Muscle of back (tissue), 11 donors: ENCODE results near the gene NTPCR. TPM values are rescaled to one million over a fixed set of nuclear protein-coding genes. Genes with fewer than 3 reads are reported as not detected.

ENCODE experiments used
- DNase-seq, 3 donors: peaks; one replicate each; pipeline versions ENCODE4 v3.0.0 to v3.0.0-alpha.2; 2013
- polyA plus RNA-seq, 10 donors: library from polyadenylated mRNA; unstranded; fragments of 120-200 nt; gene quantifications; one replicate each; pipeline ENCODE4 v1.2.1, GENCODE V29; 2013; ENCODE audit not compliant: insufficient read length in 10 of 10

The NTPCR gene
- polyA plus RNA-seq, 10 donors = 26.6 to 44.0 (median 39.3) TPM

GRCh38 chr1:232956081-232956480 lies 5.7 kb downstream of the NTPCR start:
- DNase-seq = no peak

GRCh38 chr1:232958067-232958466 lies 7.7 kb downstream of the NTPCR start:
- no peak for DNase-seq

GRCh38 chr1:232962761-232963745 lies 12.6 kb downstream of the NTPCR start:
- DNase-seq = peak in 1 of 3 donors; percentile 21

- no peak for DNase-seq
These were observed 14.2 kb downstream of the NTPCR start for GRCh38 chr1:232964601-232965000.

GRCh38 chr1:232965124-232965911 lies 14.9 kb downstream of the NTPCR start:
- no peak for DNase-seq

- DNase-seq = no peak
These were observed 15.5 kb downstream of the NTPCR start for GRCh38 chr1:232965912-232966217.

- DNase-seq = no peak
These were observed 16.3 kb downstream of the NTPCR start for GRCh38 chr1:232966663-232967062.

- no peak for DNase-seq
These were observed 18.0 kb downstream of the NTPCR start for GRCh38 chr1:232968391-232968790.

GRCh38 chr1:232968965-232969364 lies 18.6 kb downstream of the NTPCR start:
- no peak for DNase-seq

GRCh38 chr1:232969799-232970198 lies 19.4 kb downstream of the NTPCR start:
- no peak for DNase-seq

- no peak for DNase-seq
These were observed 20.1 kb downstream of the NTPCR start for GRCh38 chr1:232970508-232970907.

- no peak for DNase-seq
These were observed 23.5 kb downstream of the NTPCR start for GRCh38 chr1:232973652-232974611.

GRCh38 chr1:232974971-232975370 lies 24.6 kb downstream of the NTPCR start:
- DNase-seq = no peak

- peak in 1 of 3 donors; percentile 32 for DNase-seq
These were observed 27.8 kb downstream of the NTPCR start for GRCh38 chr1:232978091-232978634.

GRCh38 chr1:232978815-232979214 lies 28.4 kb downstream of the NTPCR start:
- no peak for DNase-seq

GRCh38 chr1:232979558-232979957 lies 29.1 kb downstream of the NTPCR start:
- no peak for DNase-seq

GRCh38 chr1:232980355-232980978 lies 30.1 kb downstream of the NTPCR start:
- no peak for DNase-seq

- no peak for DNase-seq
These were observed 30.7 kb downstream of the NTPCR start for GRCh38 chr1:232980986-232981560.

- DNase-seq = no peak
These were observed 32.0 kb downstream of the NTPCR start for GRCh38 chr1:232982238-232982944.

- no peak for DNase-seq
These were observed 33.0 kb downstream of the NTPCR start for GRCh38 chr1:232983375-232983774.
